GM06990 (cell line): Measurements from ENCODE around the gene AASS.

Source experiments
- DNase-seq: peaks from one replicate; pipeline ENCODE4 v3.0.0-alpha.2; 2011; ENCODE audit not compliant: insufficient read length; ENCODE audit errors: extremely low read depth
- H3K27me3 ChIP-seq: replicated peaks from 2 replicates; pipeline ENCODE4 v1.6.0; 2011; ENCODE audit warnings: low read length; ENCODE audit not compliant: control insufficient read depth, insufficient read depth
- H3K36me3 ChIP-seq: 2 replicates; pipeline ENCODE4 v1.5.1; 2011; ENCODE audit warnings: low read length; ENCODE audit not compliant: control insufficient read depth, insufficient read depth
- H3K4me3 ChIP-seq: replicated peaks from 2 replicates; pipeline ENCODE4 v1.5.1; 2011; ENCODE audit warnings: low read depth, mild to moderate bottlenecking, control low read depth, low read length
- TF ChIP-seq, protein P1 (sequence below): IDR thresholded peaks from 2 replicates; pipeline ENCODE4 v1.5.1; 2011; ENCODE audit warnings: low read length, control low read depth, mild to moderate bottlenecking, inconsistent platforms; ENCODE audit not compliant: insufficient read depth, poor library complexity, severe bottlenecking

Gene AASS

DNA sequence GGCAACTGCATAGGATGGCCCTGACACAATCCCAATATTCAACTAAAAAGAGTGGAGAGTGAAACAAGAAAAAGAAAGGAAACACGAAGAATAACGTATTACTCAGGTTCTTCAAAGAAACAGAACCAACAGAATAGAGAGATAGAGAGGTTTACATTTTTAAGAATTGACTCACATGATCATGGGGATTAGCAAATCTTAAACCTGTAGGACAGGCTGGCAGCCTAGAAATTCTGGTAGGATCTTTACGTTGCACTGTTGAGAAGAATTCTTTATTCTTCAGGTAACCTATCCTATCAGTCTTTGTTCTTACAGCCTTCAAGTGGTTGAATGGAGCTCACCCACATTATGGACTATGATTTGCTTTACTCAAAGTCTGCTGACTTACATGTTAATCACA is 103.9 kb downstream of the AASS start:
- DNase-seq: no peak
- TF ChIP-seq, protein P1, sequence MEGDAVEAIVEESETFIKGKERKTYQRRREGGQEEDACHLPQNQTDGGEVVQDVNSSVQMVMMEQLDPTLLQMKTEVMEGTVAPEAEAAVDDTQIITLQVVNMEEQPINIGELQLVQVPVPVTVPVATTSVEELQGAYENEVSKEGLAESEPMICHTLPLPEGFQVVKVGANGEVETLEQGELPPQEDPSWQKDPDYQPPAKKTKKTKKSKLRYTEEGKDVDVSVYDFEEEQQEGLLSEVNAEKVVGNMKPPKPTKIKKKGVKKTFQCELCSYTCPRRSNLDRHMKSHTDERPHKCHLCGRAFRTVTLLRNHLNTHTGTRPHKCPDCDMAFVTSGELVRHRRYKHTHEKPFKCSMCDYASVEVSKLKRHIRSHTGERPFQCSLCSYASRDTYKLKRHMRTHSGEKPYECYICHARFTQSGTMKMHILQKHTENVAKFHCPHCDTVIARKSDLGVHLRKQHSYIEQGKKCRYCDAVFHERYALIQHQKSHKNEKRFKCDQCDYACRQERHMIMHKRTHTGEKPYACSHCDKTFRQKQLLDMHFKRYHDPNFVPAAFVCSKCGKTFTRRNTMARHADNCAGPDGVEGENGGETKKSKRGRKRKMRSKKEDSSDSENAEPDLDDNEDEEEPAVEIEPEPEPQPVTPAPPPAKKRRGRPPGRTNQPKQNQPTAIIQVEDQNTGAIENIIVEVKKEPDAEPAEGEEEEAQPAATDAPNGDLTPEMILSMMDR: no peak
- Histone ChIP-seq H3K27me3 (no peaks in the 10 kb centered on the region), H3K4me3 (no peak overlapping the region), H3K36me3 (no peaks in the 10 kb centered on the region)

- no peak for DNase-seq
- TF ChIP-seq, protein P1: no peak
- Histone ChIP-seq H3K4me3 (no peak overlapping the region), H3K27me3 (no peaks in the 10 kb centered on the region), H3K36me3 (no peaks in the 10 kb centered on the region)
Measured at GRCh38 chr7:122038904-122039303, 105.1 kb downstream of the AASS start.

- Histone ChIP-seq H3K4me3 (no peak overlapping the region), H3K27me3 (no peaks in the 10 kb centered on the region), H3K36me3 (no peaks in the 10 kb centered on the region)
- DNase-seq: no peak
- TF ChIP-seq, protein P1: no peak
Measured at GRCh38 chr7:122038134-122038533, 105.9 kb downstream of the AASS start.

- TF ChIP-seq, protein P1: no peak
- H3K27me3 ChIP-seq: no peaks in the 10 kb centered on the region
- H3K36me3 ChIP-seq: no peaks in the 10 kb centered on the region
- DNase-seq: no peak
- no peak overlapping the region for H3K4me3 ChIP-seq
Measured at GRCh38 chr7:122035876-122036275, 108.2 kb downstream of the AASS start.

GRCh38 chr7:122033641-122034040 is 110.4 kb downstream of the AASS start:
- TF ChIP-seq, protein P1: no peak
- no peak overlapping the region for H3K4me3 ChIP-seq
- no peak for DNase-seq
- H3K36me3 ChIP-seq: no peaks in the 10 kb centered on the region
- H3K27me3 ChIP-seq: no peaks in the 10 kb centered on the region

GRCh38 chr7:122027058-122027457 is 117.0 kb downstream of the AASS start:
- Histone ChIP-seq H3K4me3 (no peak overlapping the region), H3K27me3 (no peaks in the 10 kb centered on the region), H3K36me3 (no peaks in the 10 kb centered on the region)
- DNase-seq: no peak
- TF ChIP-seq, protein P1: no peak
